ENCODE measurements around the gene NXN.
"Not testable (repeated sequence)": the region's sequence is repeated elsewhere in the genome, so short reads cannot be mapped to it uniquely, and the experiment has no call there.

The NXN gene

GRCh38 chr17:914561-914960 is 65.0 kb downstream of the NXN start:
- CTCF ChIA-PET, result no interaction called here
- no peak for DNase-seq (ENCODE audit: extremely low spot score)
- no peak for TF ChIP-seq CTCF (IDR thresholded peaks at IDR 0.05; ENCODE audit: control extremely low read depth, extremely low read depth, low read depth, missing control alignments)
- POLR2A ChIA-PET, result no interaction called here

GRCh38 chr17:913207-913606 is 66.4 kb downstream of the NXN start:
- DNase-seq (ENCODE audit: extremely low spot score), result no peak
- POLR2A ChIA-PET, result no interaction called here
- CTCF ChIA-PET, result no interaction called here
- no peak for TF ChIP-seq CTCF (IDR thresholded peaks at IDR 0.05; ENCODE audit: control extremely low read depth, extremely low read depth, low read depth, missing control alignments)

- ChIA-PET POLR2A (no interaction called here), CTCF (no interaction called here)
- no peak for DNase-seq (ENCODE audit: extremely low spot score)
- TF ChIP-seq CTCF (IDR thresholded peaks at IDR 0.05; ENCODE audit: control extremely low read depth, extremely low read depth, low read depth, missing control alignments), result no peak
These were observed 69.8 kb downstream of the NXN start for GRCh38 chr17:909642-910323.

GRCh38 chr17:907725-908124 is 71.9 kb downstream of the NXN start:
- DNase-seq (ENCODE audit: extremely low spot score), result no peak
- no peak for TF ChIP-seq CTCF (IDR thresholded peaks at IDR 0.05; ENCODE audit: control extremely low read depth, extremely low read depth, low read depth, missing control alignments)
- ChIA-PET POLR2A (no interaction called here), CTCF (no interaction called here)

- POLR2A ChIA-PET; CTCF ChIA-PET; DNase-seq (ENCODE audit: extremely low spot score): not testable (repeated sequence)
These were observed 73.9 kb downstream of the NXN start for GRCh38 chr17:905708-906107.

- ChIA-PET CTCF (interaction anchor here (1.5 kb wide), 1 partner anchor 25 kb away, joined by 3 read pairs; no protein-coding TSS in a partner anchor), POLR2A (no interaction called here)
- no peak for TF ChIP-seq CTCF (IDR thresholded peaks at IDR 0.05; ENCODE audit: control extremely low read depth, extremely low read depth, low read depth, missing control alignments)
- DNase-seq (ENCODE audit: extremely low spot score), result no peak
These were observed 75.7 kb downstream of the NXN start for GRCh38 chr17:903691-904481.

- ChIA-PET CTCF (no interaction called here), POLR2A (no interaction called here)
- no peak for TF ChIP-seq CTCF (IDR thresholded peaks at IDR 0.05; ENCODE audit: control extremely low read depth, extremely low read depth, low read depth, missing control alignments)
- DNase-seq (ENCODE audit: extremely low spot score), result no peak
These were observed 77.1 kb downstream of the NXN start for GRCh38 chr17:902463-902862.
